Occipital lobe (tissue), 2 donors: ENCODE data around the gene SH3RF2. TPM values are rescaled to one million over a fixed set of nuclear protein-coding genes. Genes with fewer than 3 reads are reported as not detected.

Source experiments
- DNase-seq: peaks from one replicate; lab custom pipeline; 2025; lab: John Stamatoyannopoulos, UW
- total RNA-seq: library from RNA; depleted of rRNA; stranded (reverse); fragments of >200 nt; gene quantifications from one replicate; pipeline ENCODE4 v1.2.3, GENCODE V29; 2014

SH3RF2 gene
- total RNA-seq, 1 donor from 2014 or later = 0.31 TPM

- no peak for DNase-seq
These were observed 106.4 kb downstream of the SH3RF2 start for GRCh38 chr5:146042628-146043279.

- no peak for DNase-seq
These were observed 107.3 kb downstream of the SH3RF2 start for GRCh38 chr5:146043722-146044121.

- DNase-seq = no peak
These were observed 111.0 kb downstream of the SH3RF2 start for GRCh38 chr5:146047396-146047795.

- DNase-seq = peak; percentile 24
These were observed 112.8 kb downstream of the SH3RF2 start for GRCh38 chr5:146048994-146049703.

- no peak for DNase-seq
These were observed 113.3 kb downstream of the SH3RF2 start for GRCh38 chr5:146049704-146050026.

GRCh38 chr5:146050086-146050485 lies 113.7 kb downstream of the SH3RF2 start:
- no peak for DNase-seq

GRCh38 chr5:146051678-146052077 lies 115.3 kb downstream of the SH3RF2 start:
- DNase-seq = peak; percentile 14

GRCh38 chr5:146052780-146053179 lies 116.4 kb downstream of the SH3RF2 start:
- DNase-seq = no peak

- no peak for DNase-seq
These were observed 119.1 kb downstream of the SH3RF2 start for GRCh38 chr5:146055432-146055831.

GRCh38 chr5:146059460-146060220 lies 123.3 kb downstream of the SH3RF2 start:
- DNase-seq = no peak

GRCh38 chr5:146060221-146060585 lies 123.8 kb downstream of the SH3RF2 start:
- peak; percentile 25 for DNase-seq

GRCh38 chr5:146066968-146067367 lies 130.6 kb downstream of the SH3RF2 start:
- no peak for DNase-seq

- DNase-seq = peak; percentile 19
These were observed 131.8 kb downstream of the SH3RF2 start for GRCh38 chr5:146068206-146068605.

- no peak for DNase-seq
These were observed 132.8 kb downstream of the SH3RF2 start for GRCh38 chr5:146068977-146069779.

- no peak for DNase-seq
These were observed 133.4 kb downstream of the SH3RF2 start for GRCh38 chr5:146069780-146070099.

GRCh38 chr5:146070746-146071145 lies 134.4 kb downstream of the SH3RF2 start:
- no peak for DNase-seq

- DNase-seq = no peak
These were observed 134.8 kb downstream of the SH3RF2 start for GRCh38 chr5:146071171-146071570.

- no peak for DNase-seq
These were observed 136.2 kb downstream of the SH3RF2 start for GRCh38 chr5:146072595-146072994.

- no peak for DNase-seq
These were observed 137.0 kb downstream of the SH3RF2 start for GRCh38 chr5:146073239-146073900.

GRCh38 chr5:146076028-146076427 lies 139.7 kb downstream of the SH3RF2 start:
- no peak for DNase-seq

- DNase-seq = no peak
These were observed 140.1 kb downstream of the SH3RF2 start for GRCh38 chr5:146076455-146076854.
